ENCODE results near the gene LIPE.
A peak's percentile ranks its signal among the peaks of the same experiment; 100 is the strongest.

Gene LIPE

DNA sequence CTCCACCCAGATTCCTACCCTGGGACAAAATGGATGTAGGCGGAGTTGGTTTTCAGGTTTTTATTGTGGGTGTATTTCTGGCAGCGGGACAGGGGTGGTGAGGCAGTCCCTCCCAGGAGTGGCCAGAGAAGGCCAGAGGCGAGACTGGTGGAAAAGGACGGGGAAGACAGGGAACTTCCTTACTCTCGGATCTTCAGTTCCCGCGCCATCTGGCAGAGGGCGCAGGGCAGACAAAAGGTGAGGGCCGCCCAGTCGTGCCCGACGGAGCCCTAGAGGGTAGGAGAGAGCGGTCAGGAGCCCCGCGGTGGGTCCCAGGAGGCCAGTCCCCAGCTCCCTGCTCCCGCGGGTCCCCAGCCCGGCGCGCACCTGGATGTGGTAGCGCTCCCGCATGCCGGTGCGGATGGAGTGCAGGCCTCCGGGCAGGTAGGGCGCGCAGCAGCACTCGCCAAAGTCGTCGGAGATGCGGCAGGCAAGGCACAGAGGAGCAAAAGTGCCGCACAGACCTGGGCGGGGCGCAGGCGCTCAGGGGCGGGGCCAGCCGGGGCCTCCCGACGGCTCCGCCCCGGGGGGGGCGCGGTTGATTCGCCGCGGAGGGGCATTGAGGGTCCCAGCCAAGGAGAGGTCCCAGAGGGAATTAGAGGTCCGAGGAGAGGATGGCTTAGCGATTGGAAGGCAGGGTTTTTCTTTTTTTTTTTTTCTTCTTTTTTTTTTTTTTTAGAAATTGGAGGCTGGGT lies 40.0 kb downstream of the LIPE start:
- H3K4me1 Mint-ChIP-seq: peaks cover 12% of the 10 kb centered on the region
- H3K27ac Mint-ChIP-seq: peak overlapping the region; percentile 70
- DNase-seq (ENCODE audit: low spot score in 2 of 2): peak; percentile 55 to 77
- H3K36me3 Mint-ChIP-seq: no peaks in the 10 kb centered on the region
- peak; percentile 89 for ATAC-seq
- no peaks in the 10 kb centered on the region for H3K9me3 Mint-ChIP-seq
- peak overlapping the region; percentile 68 for H3K4me3 Mint-ChIP-seq

- DNase-seq (ENCODE audit: low spot score in 2 of 2): no peak
- no peaks in the 10 kb centered on the region for H3K4me1 Mint-ChIP-seq
- no peaks in the 10 kb centered on the region for H3K36me3 Mint-ChIP-seq
- H3K9me3 Mint-ChIP-seq: no peaks in the 10 kb centered on the region
- H3K27ac Mint-ChIP-seq: no peak overlapping the region
- no peak overlapping the region for H3K4me3 Mint-ChIP-seq
- no peak for ATAC-seq
Observed at GRCh38 chr19:42380155-42380554, 47.0 kb downstream of the LIPE start.

DNA sequence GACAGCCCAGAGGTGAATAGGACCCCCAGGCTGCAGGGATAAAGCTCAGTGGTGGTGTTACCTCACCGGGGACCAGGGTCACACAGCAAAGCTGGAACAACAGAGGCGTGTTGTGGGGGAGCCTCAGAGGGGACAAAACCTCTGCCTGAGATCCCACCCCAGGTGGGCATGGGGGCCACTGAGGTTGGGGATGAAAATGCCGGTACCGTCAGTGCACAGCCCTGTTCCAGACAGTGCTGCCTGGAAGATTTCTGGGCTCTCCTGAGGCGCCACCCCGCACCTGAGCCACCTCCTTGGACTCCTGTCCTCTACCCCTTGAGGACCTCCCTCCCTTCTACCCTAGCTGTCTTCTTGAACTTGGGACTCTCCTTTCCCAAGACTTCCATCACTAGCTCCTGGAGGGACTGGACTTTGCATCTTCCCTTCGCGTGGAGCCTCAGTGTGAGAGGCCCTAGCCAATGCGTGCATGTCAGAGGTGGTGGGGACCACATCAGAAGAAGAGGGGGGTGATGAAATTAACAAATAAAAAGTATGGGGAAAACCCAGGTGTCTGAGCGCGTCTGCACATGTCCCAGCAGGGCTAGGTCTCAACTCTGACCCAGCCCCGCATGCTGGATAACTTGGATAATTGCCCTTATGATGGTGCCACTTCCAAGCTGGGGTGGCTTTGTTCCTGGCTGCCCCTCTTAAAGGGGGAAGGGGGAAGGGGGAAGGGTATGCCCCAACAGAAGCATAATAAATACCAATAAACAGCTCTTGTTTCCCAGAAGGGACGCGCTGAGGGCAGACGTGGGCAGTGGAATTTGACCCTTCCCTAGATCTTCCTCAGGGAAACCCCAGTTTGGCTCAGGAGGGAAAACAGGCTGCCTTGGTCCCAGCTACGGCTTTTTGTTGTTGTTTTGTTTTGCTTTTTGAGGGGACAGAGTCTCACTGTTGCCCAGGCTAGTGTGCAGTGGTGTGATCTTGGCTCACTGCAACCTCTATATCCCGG lies 48.7 kb downstream of the LIPE start:
- no peak for ATAC-seq
- DNase-seq (ENCODE audit: low spot score in 2 of 2): no peak
- Mint-ChIP-seq H3K27ac (no peak overlapping the region), H3K4me3 (no peak overlapping the region), H3K36me3 (no peaks in the 10 kb centered on the region), H3K9me3 (no peaks in the 10 kb centered on the region), H3K4me1 (no peaks in the 10 kb centered on the region)

GRCh38 chr19:42376177-42376555 lies 51.0 kb downstream of the LIPE start:
- no peaks in the 10 kb centered on the region for H3K36me3 Mint-ChIP-seq
- ATAC-seq: no peak

GRCh38 chr19:42375415-42376176 lies 51.6 kb downstream of the LIPE start:
- Mint-ChIP-seq H3K4me1 (no peaks in the 10 kb centered on the region), H3K9me3 (no peaks in the 10 kb centered on the region), H3K27ac (no peak overlapping the region), H3K36me3 (no peaks in the 10 kb centered on the region), H3K4me3 (no peak overlapping the region)
- DNase-seq (ENCODE audit: low spot score in 2 of 2) (no peak), ATAC-seq (no peak)

More at GRCh38 chr19:42376177-42376555, 51.0 kb downstream of the LIPE start:
- Mint-ChIP-seq H3K9me3 (no peaks in the 10 kb centered on the region), H3K4me1 (no peaks in the 10 kb centered on the region), H3K4me3 (no peak overlapping the region), H3K27ac (no peak overlapping the region)
- DNase-seq (ENCODE audit: low spot score in 2 of 2): no peak

- DNase-seq (ENCODE audit: low spot score in 2 of 2) (no peak), ATAC-seq (no peak)
- no peak overlapping the region for H3K4me3 Mint-ChIP-seq
- no peak overlapping the region for H3K27ac Mint-ChIP-seq
- no peaks in the 10 kb centered on the region for H3K4me1 Mint-ChIP-seq
- no peaks in the 10 kb centered on the region for H3K9me3 Mint-ChIP-seq
- H3K36me3 Mint-ChIP-seq: no peaks in the 10 kb centered on the region
Observed at GRCh38 chr19:42374826-42375376, 52.3 kb downstream of the LIPE start.

DNA sequence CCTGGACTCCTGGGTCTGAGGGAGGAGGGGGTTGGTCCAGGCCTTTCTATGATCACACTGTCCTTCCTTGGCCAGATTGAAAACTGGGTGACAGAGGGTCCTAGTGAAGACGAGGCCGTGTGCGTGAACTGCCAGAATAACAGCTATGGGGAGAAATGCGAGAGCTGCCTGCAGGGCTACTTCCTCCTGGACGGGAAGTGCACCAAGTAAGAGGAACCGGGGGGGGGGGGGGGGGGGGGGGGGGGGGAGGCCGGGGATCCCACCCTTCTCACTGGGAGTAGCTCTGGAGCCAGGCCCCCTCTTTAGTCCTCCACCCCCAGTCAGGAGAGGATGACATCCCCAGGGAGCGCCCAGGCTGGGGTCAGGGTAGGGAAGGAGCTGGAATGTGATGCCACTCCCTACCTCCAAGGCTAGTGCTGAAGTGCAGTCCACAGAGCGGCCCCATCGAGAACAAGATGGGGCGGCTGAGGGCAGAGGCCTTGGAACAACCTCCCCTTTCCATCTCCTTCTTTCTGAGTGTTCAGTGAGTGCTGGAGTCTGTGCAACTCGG lies 56.5 kb downstream of the LIPE start:
- no peak overlapping the region for H3K4me3 Mint-ChIP-seq
- H3K36me3 Mint-ChIP-seq: peaks cover 4% of the 10 kb centered on the region
- no peaks in the 10 kb centered on the region for H3K4me1 Mint-ChIP-seq
- ATAC-seq: no peak
- H3K27ac Mint-ChIP-seq: peak overlapping the region; percentile 58
- no peaks in the 10 kb centered on the region for H3K9me3 Mint-ChIP-seq
- DNase-seq (ENCODE audit: low spot score in 2 of 2): no peak

GRCh38 chr19:42370068-42370520 lies 57.1 kb downstream of the LIPE start:
- no peak for ATAC-seq
- H3K27ac Mint-ChIP-seq: peak overlapping the region; percentile 58
- H3K9me3 Mint-ChIP-seq: no peaks in the 10 kb centered on the region
- H3K4me3 Mint-ChIP-seq: no peak overlapping the region
- no peaks in the 10 kb centered on the region for H3K4me1 Mint-ChIP-seq
- DNase-seq (ENCODE audit: low spot score in 2 of 2): no peak
- H3K36me3 Mint-ChIP-seq: peaks cover 4% of the 10 kb centered on the region

GRCh38 chr19:42369433-42370067 lies 57.6 kb downstream of the LIPE start:
- H3K4me1 Mint-ChIP-seq: no peaks in the 10 kb centered on the region
- H3K27ac Mint-ChIP-seq: peak overlapping the region; percentile 58
- no peak for ATAC-seq

DNA sequence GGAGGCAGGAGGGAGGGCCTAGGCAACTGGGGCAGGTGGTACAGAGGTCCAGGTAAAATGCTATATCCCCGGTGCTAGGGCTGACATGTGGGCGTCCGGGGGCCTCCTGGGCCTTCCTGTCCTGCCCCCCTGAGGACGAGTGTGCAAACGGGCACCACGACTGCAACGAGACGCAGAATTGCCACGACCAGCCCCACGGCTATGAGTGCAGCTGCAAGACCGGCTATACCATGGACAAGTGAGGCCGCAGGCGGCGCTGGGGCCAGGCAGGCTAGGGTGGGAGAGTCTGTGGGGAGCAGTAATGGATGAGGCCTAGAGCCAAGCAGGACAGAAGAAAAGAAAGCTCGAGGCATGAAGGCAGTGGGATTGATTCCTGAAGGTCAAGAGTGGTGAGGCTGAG lies 58.4 kb downstream of the LIPE start:
- no peak overlapping the region for H3K4me3 Mint-ChIP-seq
- no peaks in the 10 kb centered on the region for H3K4me1 Mint-ChIP-seq
- ATAC-seq: no peak
- no peak overlapping the region for H3K27ac Mint-ChIP-seq
- DNase-seq (ENCODE audit: low spot score in 2 of 2): no peak
- peaks cover 5% of the 10 kb centered on the region for H3K36me3 Mint-ChIP-seq
- no peaks in the 10 kb centered on the region for H3K9me3 Mint-ChIP-seq

More at GRCh38 chr19:42369433-42370067, 57.6 kb downstream of the LIPE start:
- Mint-ChIP-seq H3K9me3 (no peaks in the 10 kb centered on the region), H3K36me3 (peaks cover 4% of the 10 kb centered on the region), H3K4me3 (no peak overlapping the region)
- no peak for DNase-seq (ENCODE audit: low spot score in 2 of 2)

- Mint-ChIP-seq H3K4me1 (no peaks in the 10 kb centered on the region), H3K27ac (no peak overlapping the region), H3K9me3 (no peaks in the 10 kb centered on the region), H3K4me3 (no peak overlapping the region), H3K36me3 (peaks cover 9% of the 10 kb centered on the region)
- no peak for ATAC-seq
- no peak for DNase-seq (ENCODE audit: low spot score in 2 of 2)
Observed at GRCh38 chr19:42368360-42368759, 58.8 kb downstream of the LIPE start.

DNA sequence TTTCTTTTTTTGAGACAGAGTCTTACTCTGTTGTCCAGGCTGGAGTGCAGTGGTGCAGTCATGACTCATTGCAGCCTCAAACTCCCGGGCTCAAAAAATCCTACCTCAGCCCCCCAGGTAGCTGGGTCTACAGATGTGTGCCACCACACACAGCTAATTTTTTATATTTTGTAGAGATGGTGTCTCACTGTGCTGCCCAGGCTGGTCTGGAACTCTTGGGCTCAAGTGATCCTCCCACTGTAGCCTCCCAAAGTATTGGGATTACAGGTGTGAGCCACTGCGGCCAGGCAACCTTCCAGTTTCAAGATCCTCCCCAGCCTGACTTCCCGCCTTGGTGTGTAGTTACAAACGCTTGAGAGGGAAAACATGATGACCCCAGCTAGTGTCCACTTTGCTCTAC lies 59.3 kb downstream of the LIPE start:
- DNase-seq (ENCODE audit: low spot score in 2 of 2) (no peak), ATAC-seq (no peak)
- Mint-ChIP-seq H3K36me3 (peaks cover 9% of the 10 kb centered on the region), H3K4me3 (no peak overlapping the region), H3K4me1 (no peaks in the 10 kb centered on the region), H3K27ac (no peak overlapping the region), H3K9me3 (no peaks in the 10 kb centered on the region)

DNA sequence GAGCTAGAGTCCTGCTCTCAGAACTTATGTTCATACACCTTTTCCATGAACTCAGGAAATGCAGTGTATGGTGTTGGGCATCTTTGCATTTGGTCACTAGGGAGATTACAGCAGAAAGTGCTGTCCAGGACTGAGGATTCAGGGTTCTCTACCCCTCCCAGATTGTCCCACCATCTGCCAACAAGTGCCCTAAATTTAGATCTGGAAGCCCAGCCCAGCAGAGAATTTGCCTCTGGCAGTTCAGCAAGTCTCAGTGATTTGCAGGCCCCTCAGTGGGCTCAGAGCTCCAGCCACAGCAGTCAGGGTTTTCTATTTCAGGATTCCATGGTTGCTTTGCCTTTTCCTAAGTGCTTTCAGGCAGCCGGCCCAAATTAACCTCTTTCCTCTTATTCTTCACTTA lies 60.5 kb downstream of the LIPE start:
- ATAC-seq (no peak), DNase-seq (ENCODE audit: low spot score in 2 of 2) (no peak)
- Mint-ChIP-seq H3K36me3 (peaks cover 9% of the 10 kb centered on the region), H3K9me3 (no peaks in the 10 kb centered on the region), H3K4me1 (no peaks in the 10 kb centered on the region), H3K27ac (no peak overlapping the region), H3K4me3 (no peak overlapping the region)

GRCh38 chr19:42363614-42364346 lies 63.4 kb downstream of the LIPE start:
- Mint-ChIP-seq H3K27ac (no peak overlapping the region), H3K4me1 (no peaks in the 10 kb centered on the region), H3K9me3 (no peaks in the 10 kb centered on the region), H3K36me3 (peaks cover 5% of the 10 kb centered on the region), H3K4me3 (no peak overlapping the region)
- ATAC-seq: no peak
- DNase-seq (ENCODE audit: low spot score in 2 of 2): no peak

Measured in stimulated activated effector memory CD8-positive, alpha-beta T cell treated with anti-CD3 and anti-CD28 coated beads, Interleukin-12 subunit alpha, Interleukin-12 subunit beta, amount 100 ng/mL, for 72 hours (primary cell).